SK-N-SH (cell line): ENCODE measurements around the gene NAALADL1.

Source experiments
- EZH2phosphoT487 ChIP-seq: fragments of 200-600 bp; sonication (generic); IDR thresholded peaks from 2 replicates; pipeline ENCODE4 v1.6.1; 2017; ENCODE audit warnings: low read depth, mixed run types, mild to moderate bottlenecking, antibody characterized with exemption, moderate library complexity, borderline replicate concordance
- FOXM1 ChIP-seq: IDR thresholded peaks from 2 replicates; pipeline ENCODE4 v1.4.0; 2012; ENCODE audit warnings: low read depth, mild to moderate bottlenecking
- JUND ChIP-seq: IDR thresholded peaks from 2 replicates; pipeline ENCODE4 v1.4.0; 2012
- NFIC ChIP-seq: IDR thresholded peaks from 2 replicates; pipeline ENCODE4 v1.4.0; 2012; ENCODE audit warnings: borderline replicate concordance
- POLR2AphosphoS5 ChIP-seq: IDR thresholded peaks from 2 replicates; pipeline ENCODE4 v1.6.1; 2012; ENCODE audit warnings: low read depth, low read length
- RFX5 ChIP-seq: IDR thresholded peaks from 2 replicates; pipeline ENCODE4 v1.6.1; 2012; ENCODE audit warnings: mild to moderate bottlenecking, improper control_type of control experiment, low read length
- TF ChIP-seq, protein P1 (sequence below): IDR thresholded peaks from 2 replicates; pipeline ENCODE4 v1.4.0; 2012; ENCODE audit warnings: low read depth
- TF ChIP-seq, protein P2 (sequence below): fragments of 200-600 bp; sonication (generic); IDR thresholded peaks from 2 replicates; pipeline ENCODE4 v1.6.1; 2017; ENCODE audit warnings: antibody characterized with exemption, mild to moderate bottlenecking, moderate library complexity
- TF ChIP-seq, protein P3 (sequence below): IDR thresholded peaks from 2 replicates; pipeline ENCODE4 v1.6.1; 2012; ENCODE audit warnings: mild to moderate bottlenecking, low read depth, low read length, moderate library complexity

DNA sequence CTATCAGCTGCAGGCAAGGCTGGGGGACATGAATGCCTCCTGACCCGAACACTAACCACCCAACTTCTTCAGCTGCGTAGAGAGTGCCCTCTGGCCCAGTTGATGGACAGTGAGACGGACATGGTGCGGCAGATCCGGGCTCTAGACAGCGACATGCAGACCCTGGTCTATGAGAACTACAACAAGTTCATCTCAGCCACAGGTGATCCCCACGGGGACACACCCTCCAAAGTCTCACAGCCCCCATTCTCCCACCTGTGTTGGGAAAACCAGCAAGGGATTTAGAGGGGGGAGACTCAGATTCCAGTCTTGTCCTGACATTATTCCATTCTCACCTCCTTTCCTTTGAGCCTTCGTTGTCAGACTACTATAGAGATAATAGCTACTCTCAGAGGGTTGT, 38.6 kb upstream of the NAALADL1 start:
- TF ChIP-seq, protein P1, sequence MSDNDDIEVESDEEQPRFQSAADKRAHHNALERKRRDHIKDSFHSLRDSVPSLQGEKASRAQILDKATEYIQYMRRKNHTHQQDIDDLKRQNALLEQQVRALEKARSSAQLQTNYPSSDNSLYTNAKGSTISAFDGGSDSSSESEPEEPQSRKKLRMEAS, result no peak
- no peak for TF ChIP-seq POLR2AphosphoS5
- TF ChIP-seq, protein P2, sequence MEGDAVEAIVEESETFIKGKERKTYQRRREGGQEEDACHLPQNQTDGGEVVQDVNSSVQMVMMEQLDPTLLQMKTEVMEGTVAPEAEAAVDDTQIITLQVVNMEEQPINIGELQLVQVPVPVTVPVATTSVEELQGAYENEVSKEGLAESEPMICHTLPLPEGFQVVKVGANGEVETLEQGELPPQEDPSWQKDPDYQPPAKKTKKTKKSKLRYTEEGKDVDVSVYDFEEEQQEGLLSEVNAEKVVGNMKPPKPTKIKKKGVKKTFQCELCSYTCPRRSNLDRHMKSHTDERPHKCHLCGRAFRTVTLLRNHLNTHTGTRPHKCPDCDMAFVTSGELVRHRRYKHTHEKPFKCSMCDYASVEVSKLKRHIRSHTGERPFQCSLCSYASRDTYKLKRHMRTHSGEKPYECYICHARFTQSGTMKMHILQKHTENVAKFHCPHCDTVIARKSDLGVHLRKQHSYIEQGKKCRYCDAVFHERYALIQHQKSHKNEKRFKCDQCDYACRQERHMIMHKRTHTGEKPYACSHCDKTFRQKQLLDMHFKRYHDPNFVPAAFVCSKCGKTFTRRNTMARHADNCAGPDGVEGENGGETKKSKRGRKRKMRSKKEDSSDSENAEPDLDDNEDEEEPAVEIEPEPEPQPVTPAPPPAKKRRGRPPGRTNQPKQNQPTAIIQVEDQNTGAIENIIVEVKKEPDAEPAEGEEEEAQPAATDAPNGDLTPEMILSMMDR, result no peak
- TF ChIP-seq, protein P3, sequence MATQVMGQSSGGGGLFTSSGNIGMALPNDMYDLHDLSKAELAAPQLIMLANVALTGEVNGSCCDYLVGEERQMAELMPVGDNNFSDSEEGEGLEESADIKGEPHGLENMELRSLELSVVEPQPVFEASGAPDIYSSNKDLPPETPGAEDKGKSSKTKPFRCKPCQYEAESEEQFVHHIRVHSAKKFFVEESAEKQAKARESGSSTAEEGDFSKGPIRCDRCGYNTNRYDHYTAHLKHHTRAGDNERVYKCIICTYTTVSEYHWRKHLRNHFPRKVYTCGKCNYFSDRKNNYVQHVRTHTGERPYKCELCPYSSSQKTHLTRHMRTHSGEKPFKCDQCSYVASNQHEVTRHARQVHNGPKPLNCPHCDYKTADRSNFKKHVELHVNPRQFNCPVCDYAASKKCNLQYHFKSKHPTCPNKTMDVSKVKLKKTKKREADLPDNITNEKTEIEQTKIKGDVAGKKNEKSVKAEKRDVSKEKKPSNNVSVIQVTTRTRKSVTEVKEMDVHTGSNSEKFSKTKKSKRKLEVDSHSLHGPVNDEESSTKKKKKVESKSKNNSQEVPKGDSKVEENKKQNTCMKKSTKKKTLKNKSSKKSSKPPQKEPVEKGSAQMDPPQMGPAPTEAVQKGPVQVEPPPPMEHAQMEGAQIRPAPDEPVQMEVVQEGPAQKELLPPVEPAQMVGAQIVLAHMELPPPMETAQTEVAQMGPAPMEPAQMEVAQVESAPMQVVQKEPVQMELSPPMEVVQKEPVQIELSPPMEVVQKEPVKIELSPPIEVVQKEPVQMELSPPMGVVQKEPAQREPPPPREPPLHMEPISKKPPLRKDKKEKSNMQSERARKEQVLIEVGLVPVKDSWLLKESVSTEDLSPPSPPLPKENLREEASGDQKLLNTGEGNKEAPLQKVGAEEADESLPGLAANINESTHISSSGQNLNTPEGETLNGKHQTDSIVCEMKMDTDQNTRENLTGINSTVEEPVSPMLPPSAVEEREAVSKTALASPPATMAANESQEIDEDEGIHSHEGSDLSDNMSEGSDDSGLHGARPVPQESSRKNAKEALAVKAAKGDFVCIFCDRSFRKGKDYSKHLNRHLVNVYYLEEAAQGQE, result no peak
- TF ChIP-seq EZH2phosphoT487, result no peak
- no peak for TF ChIP-seq FOXM1
- TF ChIP-seq NFIC, result no peak
- no peak for TF ChIP-seq RFX5
- TF ChIP-seq JUND, result no peak
